ENCODE results near the gene SPEG. TPM values are rescaled to one million over a fixed set of nuclear protein-coding genes. Genes with fewer than 3 reads are reported as not detected.
A peak's percentile ranks its signal among the peaks of the same experiment; 100 is the strongest.

The SPEG gene
- total RNA-seq, 2 donors from 2014 or later, result 2.2 to 2.8 TPM

DNA sequence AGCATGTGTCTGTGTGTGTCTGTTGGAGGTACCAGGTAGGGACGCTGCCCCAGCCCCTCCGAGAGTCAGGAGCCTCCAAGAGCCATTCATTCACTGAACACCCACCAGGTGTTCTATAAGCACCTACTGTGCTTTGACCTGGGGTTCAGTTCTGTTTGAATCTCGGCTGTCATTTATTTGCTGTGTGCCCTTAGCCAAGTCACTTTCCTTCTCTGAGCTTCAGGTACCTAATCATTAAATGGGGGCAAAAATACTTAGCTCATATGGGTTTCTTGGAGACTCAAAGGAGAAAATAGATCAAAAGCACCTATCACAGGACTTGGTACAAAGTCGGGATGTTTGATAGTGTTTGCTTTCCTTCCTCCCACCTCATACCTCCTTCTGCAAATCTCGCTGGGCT, 92.8 kb downstream of the SPEG start:
- ATAC-seq (no peak), DNase-seq (ENCODE audit: low spot score in 2 of 2) (no peak)
- Mint-ChIP-seq H3K27ac (no peak overlapping the region), H3K9me3 (no peaks in the 10 kb centered on the region), H3K36me3 (no peaks in the 10 kb centered on the region)

DNA sequence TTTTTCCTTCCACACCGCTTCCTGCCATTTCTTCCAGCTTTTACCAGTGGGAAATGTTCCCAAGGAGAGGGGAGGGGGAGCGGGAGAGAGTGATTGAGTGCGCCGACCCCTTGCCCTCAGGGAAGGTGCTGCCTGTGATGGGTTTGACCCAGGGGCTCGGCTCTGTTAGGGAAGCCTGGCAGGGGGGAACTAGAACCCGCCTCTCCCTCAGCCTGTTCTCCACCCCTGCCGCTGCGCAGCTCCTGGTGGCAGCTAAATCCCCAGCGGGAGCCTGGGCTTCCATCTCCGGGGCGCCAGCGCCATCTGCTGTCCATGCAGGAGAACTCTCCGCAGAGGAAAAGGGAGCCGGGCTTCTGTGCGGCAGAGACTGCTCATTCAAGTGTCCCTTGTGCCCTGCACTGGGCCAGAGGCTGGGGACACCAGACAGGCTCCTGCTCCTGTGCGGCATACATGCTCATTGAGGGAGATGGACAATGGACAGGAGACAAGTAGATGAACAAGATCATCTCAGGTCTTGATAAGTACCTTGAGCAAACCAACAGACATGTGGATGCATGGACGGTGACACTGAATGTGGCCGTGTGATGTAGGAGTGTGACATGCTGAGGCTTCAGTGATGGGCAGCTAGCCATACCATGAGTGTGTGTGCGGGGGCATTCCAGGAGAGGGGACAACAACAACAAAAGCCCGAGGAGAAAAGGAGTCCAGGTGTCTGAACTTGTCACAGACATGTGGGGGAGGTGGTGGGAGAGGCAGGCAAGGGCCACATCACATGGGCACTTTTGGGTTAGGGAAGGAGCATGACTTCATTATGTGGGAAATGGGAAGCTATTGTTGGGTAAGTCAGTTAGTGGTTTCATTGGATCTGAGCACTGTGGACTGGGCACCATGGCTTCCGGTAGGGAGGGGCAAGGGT, 95.7 kb downstream of the SPEG start:
- ATAC-seq (peak; percentile 89 to 92), DNase-seq (ENCODE audit: low spot score in 2 of 2) (peak; percentile 77 to 93)
- Mint-ChIP-seq H3K9me3 (no peaks in the 10 kb centered on the region), H3K36me3 (no peaks in the 10 kb centered on the region), H3K27ac (no peak overlapping the region)

DNA sequence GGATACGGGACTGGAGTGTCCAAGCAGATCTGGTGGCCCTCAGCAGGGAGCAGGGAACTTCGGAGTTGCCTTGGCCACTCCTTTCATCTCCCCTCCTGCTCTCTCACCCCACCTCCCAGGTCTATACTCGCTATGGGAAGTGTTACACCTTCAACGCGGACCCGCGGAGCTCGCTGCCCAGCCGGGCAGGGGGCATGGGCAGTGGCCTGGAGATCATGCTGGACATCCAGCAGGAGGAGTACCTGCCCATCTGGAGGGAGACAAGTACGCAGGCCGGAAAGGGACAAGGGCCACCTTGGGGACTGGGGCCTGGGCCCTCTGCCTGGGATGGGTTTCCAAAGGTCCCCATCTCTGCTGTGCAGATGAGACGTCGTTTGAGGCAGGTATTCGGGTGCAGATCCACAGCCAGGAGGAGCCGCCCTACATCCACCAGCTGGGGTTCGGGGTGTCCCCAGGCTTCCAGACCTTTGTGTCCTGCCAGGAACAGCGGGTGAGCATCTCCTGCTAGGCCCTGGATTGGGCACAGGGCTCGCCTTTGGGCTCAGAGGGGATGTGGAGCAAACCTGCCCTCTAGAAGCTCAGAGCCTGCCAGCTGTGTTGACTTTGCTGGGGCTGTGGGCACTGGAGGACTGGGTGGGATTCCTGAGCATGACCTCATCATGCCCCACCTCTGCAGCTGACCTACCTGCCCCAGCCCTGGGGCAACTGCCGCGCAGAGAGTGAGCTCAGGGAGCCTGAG, 97.2 kb downstream of the SPEG start:
- Mint-ChIP-seq H3K36me3 (no peaks in the 10 kb centered on the region), H3K27ac (no peak overlapping the region), H3K9me3 (no peaks in the 10 kb centered on the region)
- DNase-seq (ENCODE audit: low spot score in 2 of 2) (no peak), ATAC-seq (no peak)

DNA sequence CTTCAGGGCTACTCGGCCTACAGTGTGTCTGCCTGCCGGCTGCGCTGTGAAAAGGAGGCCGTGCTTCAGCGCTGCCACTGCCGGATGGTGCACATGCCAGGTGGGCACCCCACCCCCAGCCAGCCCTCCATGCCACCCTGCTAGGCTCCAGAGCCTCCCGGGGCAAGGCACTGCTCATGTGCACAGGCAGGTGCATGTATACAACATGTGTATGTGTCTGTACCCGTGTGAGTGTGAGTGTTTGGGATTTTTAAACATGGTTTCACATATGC, 97.7 kb downstream of the SPEG start:
- DNase-seq (ENCODE audit: low spot score in 2 of 2), result no peak
- no peaks in the 10 kb centered on the region for H3K9me3 Mint-ChIP-seq
- H3K36me3 Mint-ChIP-seq, result no peaks in the 10 kb centered on the region
- no peak overlapping the region for H3K27ac Mint-ChIP-seq
- no peak for ATAC-seq

DNA sequence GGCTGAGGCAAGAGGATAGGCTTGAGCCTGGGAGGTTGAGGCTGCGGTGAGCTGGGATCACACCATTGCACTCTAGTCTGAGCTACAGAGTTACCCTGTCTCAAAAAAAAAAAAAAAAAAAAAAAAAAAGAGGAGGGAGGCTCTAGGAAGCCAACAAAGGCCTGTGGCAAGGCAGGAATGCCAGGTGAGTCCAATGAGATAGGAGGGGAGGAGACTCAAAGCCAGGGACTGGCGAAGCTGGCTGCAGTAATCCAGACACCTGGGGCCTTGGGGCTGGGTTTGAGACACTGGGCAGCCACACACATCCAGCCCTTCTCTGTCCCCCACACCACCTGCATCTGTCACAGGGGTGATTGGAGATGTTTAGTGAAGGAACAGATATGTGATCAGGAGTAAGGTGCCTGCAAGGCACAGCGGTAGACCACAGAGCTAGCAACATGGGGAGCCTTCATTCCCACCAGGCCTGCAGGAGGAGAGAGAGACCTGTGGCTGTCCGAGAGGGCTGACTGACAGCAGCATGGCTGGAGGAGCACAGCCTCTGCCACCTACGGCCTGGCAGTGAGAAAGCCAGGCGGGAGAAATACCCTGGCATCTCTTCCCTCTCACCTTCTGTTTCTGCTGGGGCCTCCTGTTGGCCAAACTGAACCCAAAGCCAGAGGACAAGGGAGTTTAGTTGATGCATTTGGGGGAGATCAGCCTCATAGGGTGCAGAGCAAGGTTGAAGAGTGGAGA, 99.5 kb downstream of the SPEG start:
- Mint-ChIP-seq H3K36me3 (no peaks in the 10 kb centered on the region), H3K9me3 (no peaks in the 10 kb centered on the region), H3K27ac (no peak overlapping the region)
- DNase-seq (ENCODE audit: low spot score in 2 of 2), result no peak
- no peak for ATAC-seq

DNA sequence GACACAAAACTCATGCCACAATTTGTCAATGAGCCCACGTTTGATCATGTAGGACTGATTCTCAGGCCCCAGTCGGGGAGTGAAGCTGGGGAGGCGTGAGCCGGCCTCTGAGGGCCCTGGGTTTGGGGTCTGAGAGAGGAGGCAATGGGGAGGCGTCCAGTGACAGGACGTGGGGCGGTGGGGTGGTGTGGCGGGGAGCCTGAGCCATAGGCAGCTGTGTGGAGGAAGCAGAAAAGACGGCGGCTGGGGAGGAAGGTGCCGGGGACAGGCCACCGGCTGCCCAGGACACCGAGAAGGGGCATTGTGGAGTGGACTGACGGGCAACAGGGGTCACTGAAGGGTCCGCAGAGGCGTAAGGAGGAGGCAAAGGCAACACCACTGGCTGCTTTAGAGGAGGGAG, 101.8 kb downstream of the SPEG start:
- ATAC-seq (no peak), DNase-seq (ENCODE audit: low spot score in 2 of 2) (no peak)
- Mint-ChIP-seq H3K9me3 (no peaks in the 10 kb centered on the region), H3K27ac (no peak overlapping the region), H3K36me3 (peaks cover 0 to 5% of the 10 kb centered on the region in 2 donors)

DNA sequence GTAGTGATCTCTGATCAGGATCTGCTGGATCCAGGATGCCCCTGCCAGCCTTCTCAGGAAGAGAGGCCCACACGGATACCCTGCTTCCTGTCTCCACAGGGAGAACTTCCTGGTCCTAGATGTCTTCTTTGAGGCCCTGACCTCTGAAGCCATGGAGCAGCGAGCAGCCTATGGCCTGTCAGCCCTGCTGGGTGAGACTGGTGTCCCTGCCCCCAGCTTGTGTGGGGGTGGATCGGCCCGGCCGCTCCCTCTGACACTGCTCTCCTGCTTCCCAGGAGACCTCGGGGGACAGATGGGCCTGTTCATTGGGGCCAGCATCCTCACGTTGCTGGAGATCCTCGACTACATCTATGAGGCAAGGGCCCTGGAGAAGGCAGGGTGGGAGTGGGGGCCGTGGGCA, 102.3 kb downstream of the SPEG start:
- Mint-ChIP-seq H3K36me3 (peaks cover 0 to 7% of the 10 kb centered on the region in 2 donors), H3K27ac (peak overlapping the region in 1 of 2 donors; percentile 47), H3K9me3 (no peaks in the 10 kb centered on the region)
- ATAC-seq (no peak), DNase-seq (ENCODE audit: low spot score in 2 of 2) (no peak)

- no peak for DNase-seq (ENCODE audit: low spot score in 2 of 2)
- H3K36me3 Mint-ChIP-seq, result peaks cover 0 to 7% of the 10 kb centered on the region in 2 donors
Observed at GRCh38 chr2:219537657-219538488, 103.2 kb downstream of the SPEG start.

GRCh38 chr2:219538504-219538951, 103.9 kb downstream of the SPEG start:
- no peak overlapping the region for H3K27ac Mint-ChIP-seq
- no peaks in the 10 kb centered on the region for H3K9me3 Mint-ChIP-seq
- peaks cover 0 to 7% of the 10 kb centered on the region in 2 donors for H3K36me3 Mint-ChIP-seq
- ATAC-seq (no peak), DNase-seq (ENCODE audit: low spot score in 2 of 2) (no peak)

More at GRCh38 chr2:219537657-219538488, 103.2 kb downstream of the SPEG start:
- no peak for ATAC-seq
- H3K9me3 Mint-ChIP-seq, result no peaks in the 10 kb centered on the region
- H3K27ac Mint-ChIP-seq, result no peak overlapping the region

GRCh38 chr2:219538956-219539788, 104.5 kb downstream of the SPEG start:
- no peaks in the 10 kb centered on the region for H3K9me3 Mint-ChIP-seq
- H3K27ac Mint-ChIP-seq, result peak overlapping the region in 1 of 2 donors; percentile 21
- H3K36me3 Mint-ChIP-seq, result peaks cover 0 to 7% of the 10 kb centered on the region in 2 donors
- ATAC-seq, result no peak
- DNase-seq (ENCODE audit: low spot score in 2 of 2), result no peak

GRCh38 chr2:219539926-219540678, 105.5 kb downstream of the SPEG start:
- peaks cover 0 to 7% of the 10 kb centered on the region in 2 donors for H3K36me3 Mint-ChIP-seq
- no peak for ATAC-seq
- no peak for DNase-seq (ENCODE audit: low spot score in 2 of 2)
- no peaks in the 10 kb centered on the region for H3K9me3 Mint-ChIP-seq
- H3K27ac Mint-ChIP-seq, result no peak overlapping the region

DNA sequence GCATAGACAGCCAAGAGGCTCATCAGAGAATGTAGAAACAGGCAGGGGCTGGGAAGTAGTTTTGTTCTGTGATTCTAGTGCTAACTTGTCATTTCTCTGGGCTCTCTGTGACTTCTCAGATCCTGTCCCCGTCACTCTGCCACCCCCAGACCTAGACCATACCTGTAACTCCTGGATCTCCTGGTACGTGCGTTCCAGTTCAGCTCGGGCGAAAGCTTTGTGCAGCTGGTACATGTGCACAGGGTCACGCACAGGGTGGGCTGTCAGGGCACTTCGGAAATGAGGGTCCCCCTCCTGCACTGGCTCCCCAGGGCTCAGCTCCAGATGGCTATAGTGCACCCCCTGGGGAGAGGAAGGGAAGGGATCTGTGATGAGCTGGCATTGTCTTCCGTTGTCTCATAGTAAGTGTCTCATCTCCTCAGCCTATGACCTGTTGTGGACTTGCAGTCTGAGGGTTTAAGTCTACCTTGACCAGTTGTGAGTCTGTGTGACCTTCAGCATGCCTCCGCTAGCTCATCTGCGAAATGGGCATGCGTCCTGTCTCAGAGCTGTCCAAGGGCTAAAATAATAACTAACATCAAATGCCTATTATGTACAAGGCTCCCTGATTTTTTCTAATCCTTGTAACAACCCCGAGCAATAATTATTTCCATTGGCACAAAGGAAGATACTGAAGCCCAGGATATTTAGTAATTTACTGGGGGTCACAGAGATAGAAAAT, 106.3 kb downstream of the SPEG start:
- no peak for ATAC-seq
- no peaks in the 10 kb centered on the region for H3K9me3 Mint-ChIP-seq
- H3K27ac Mint-ChIP-seq, result no peak overlapping the region

GRCh38 chr2:219541611-219542180, 107.1 kb downstream of the SPEG start:
- peak; percentile 51 to 62 for ATAC-seq
- DNase-seq (ENCODE audit: low spot score in 2 of 2), result peak; percentile 91 to 94
- Mint-ChIP-seq H3K27ac (no peak overlapping the region), H3K9me3 (no peaks in the 10 kb centered on the region), H3K36me3 (peaks cover 0 to 7% of the 10 kb centered on the region in 2 donors)

More for the DNA sequence above, 106.3 kb downstream of the SPEG start:
- DNase-seq (ENCODE audit: low spot score in 2 of 2), result no peak
- H3K36me3 Mint-ChIP-seq, result peaks cover 0 to 7% of the 10 kb centered on the region in 2 donors
